Measurements from ENCODE around the gene NDOR1.

DNA sequence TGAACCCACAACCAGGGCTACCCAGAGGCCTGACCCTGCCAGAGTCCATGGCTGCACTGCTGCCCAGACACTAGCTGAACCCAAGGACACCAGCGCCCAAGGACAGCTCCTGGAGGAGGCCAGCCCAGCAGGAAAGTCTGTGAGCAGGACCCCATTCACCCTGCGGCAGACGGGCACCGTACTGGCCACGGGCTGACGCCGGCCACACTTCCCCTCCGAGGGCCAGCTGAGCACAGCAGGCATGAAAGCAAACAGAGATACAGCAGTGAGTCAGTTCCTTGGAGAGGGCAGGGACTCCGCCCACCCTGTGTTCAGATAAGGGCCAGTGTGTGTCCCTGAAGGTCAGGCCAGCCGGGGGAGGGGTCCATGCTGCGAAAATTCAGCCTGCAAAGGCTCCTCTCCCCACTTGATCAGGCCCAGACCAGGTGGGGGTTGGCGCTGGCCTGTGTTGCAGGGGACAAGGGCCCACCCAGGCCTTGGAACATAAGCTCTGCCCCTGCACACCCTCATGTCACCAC, 13.3 kb downstream of the NDOR1 start:
- TF ChIP-seq, protein P1, sequence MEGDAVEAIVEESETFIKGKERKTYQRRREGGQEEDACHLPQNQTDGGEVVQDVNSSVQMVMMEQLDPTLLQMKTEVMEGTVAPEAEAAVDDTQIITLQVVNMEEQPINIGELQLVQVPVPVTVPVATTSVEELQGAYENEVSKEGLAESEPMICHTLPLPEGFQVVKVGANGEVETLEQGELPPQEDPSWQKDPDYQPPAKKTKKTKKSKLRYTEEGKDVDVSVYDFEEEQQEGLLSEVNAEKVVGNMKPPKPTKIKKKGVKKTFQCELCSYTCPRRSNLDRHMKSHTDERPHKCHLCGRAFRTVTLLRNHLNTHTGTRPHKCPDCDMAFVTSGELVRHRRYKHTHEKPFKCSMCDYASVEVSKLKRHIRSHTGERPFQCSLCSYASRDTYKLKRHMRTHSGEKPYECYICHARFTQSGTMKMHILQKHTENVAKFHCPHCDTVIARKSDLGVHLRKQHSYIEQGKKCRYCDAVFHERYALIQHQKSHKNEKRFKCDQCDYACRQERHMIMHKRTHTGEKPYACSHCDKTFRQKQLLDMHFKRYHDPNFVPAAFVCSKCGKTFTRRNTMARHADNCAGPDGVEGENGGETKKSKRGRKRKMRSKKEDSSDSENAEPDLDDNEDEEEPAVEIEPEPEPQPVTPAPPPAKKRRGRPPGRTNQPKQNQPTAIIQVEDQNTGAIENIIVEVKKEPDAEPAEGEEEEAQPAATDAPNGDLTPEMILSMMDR (conservative IDR thresholded peaks at IDR 0.05 in 1 of 2, IDR thresholded peaks at IDR 0.05 in 1 of 2; ENCODE audit: extremely low read depth in 1 of 2, insufficient read depth in 1 of 2, low read depth in 1 of 2, low read length in 2 of 2): no peak
- no peak for TF ChIP-seq EZH2 (IDR thresholded peaks at IDR 0.05; ENCODE audit: borderline replicate concordance, low read length)
